GM12891 (cell line): ENCODE data around the gene BCL7C.
"Not testable (repeated sequence)": the region's sequence is repeated elsewhere in the genome, so short reads cannot be mapped to it uniquely, and the experiment has no call there.

Experiments
- POLR2A ChIP-seq: IDR thresholded peaks from 2 replicates; pipeline ENCODE4 v1.6.1; 2011; ENCODE audit warnings: low read depth, low read length, control low read depth
- POLR2AphosphoS5 ChIP-seq: IDR thresholded peaks from 2 replicates; pipeline ENCODE4 v1.6.1; 2011; ENCODE audit warnings: low read depth, low read length, control low read depth
- POU2F2 ChIP-seq: IDR thresholded peaks from 2 replicates; pipeline ENCODE4 v1.6.1; 2011; ENCODE audit warnings: low read depth, mild to moderate bottlenecking, control low read depth, low read length, moderate library complexity
- SPI1 ChIP-seq: IDR thresholded peaks from 2 replicates; pipeline ENCODE4 v1.6.1; 2011; ENCODE audit warnings: low read depth, low read length, control low read depth
- TAF1 ChIP-seq: IDR thresholded peaks from 2 replicates; pipeline ENCODE4 v1.6.1; 2011; ENCODE audit warnings: low read depth, low read length, control low read depth

- not testable (repeated sequence) for TF ChIP-seq POLR2A, POLR2AphosphoS5, TAF1, SPI1, POU2F2
These were observed 30.7 kb downstream of the BCL7C start for GRCh38 chr16:30863178-30863577.
